ENCODE data around the gene CTIF. TPM values are rescaled to one million over a fixed set of nuclear protein-coding genes. Genes with fewer than 3 reads are reported as not detected.

Gene CTIF
- polyA plus RNA-seq, 2 donors: 11.8 to 22.7 TPM

GRCh38 chr18:48702346-48703027 is 163.7 kb downstream of the CTIF start:
- Histone ChIP-seq H3K36me3 (ENCODE audit: control insufficient read depth in 2 of 2, insufficient read depth in 2 of 2, low read length in 1 of 2) (peaks cover 0 to 3% of the 10 kb centered on the region in 2 donors), H3K27me3 (ENCODE audit: control insufficient read depth in 1 of 2, insufficient read depth in 2 of 2, low read length in 2 of 2) (no peaks in the 10 kb centered on the region), H3K9me3 (ENCODE audit: control insufficient read depth in 2 of 2, insufficient read depth in 1 of 2, low read depth in 1 of 2, low read length in 1 of 2) (no peaks in the 10 kb centered on the region), H3K4me3 (ENCODE audit: low read depth in 1 of 2, low read length in 2 of 2) (no peak overlapping the region), H3K27ac (ENCODE audit: low read depth in 2 of 2, low read length in 1 of 2) (no peak overlapping the region), H3K4me1 (ENCODE audit: control insufficient read depth in 2 of 2, insufficient read depth in 2 of 2, low read length in 1 of 2) (peaks cover 0 to 2% of the 10 kb centered on the region in 2 donors)
- 86 to 87% methylated on average over 9 of the region's 9 CpGs for WGBS, 2 donors

- Histone ChIP-seq H3K4me3 (ENCODE audit: low read depth in 1 of 2, low read length in 2 of 2) (no peak overlapping the region), H3K4me1 (ENCODE audit: control insufficient read depth in 2 of 2, insufficient read depth in 2 of 2, low read length in 1 of 2) (peaks cover 0 to 2% of the 10 kb centered on the region in 2 donors), H3K27ac (ENCODE audit: low read depth in 2 of 2, low read length in 1 of 2) (no peak overlapping the region), H3K27me3 (ENCODE audit: control insufficient read depth in 1 of 2, insufficient read depth in 2 of 2, low read length in 2 of 2) (no peaks in the 10 kb centered on the region), H3K9me3 (ENCODE audit: control insufficient read depth in 2 of 2, insufficient read depth in 1 of 2, low read depth in 1 of 2, low read length in 1 of 2) (no peaks in the 10 kb centered on the region), H3K36me3 (ENCODE audit: control insufficient read depth in 2 of 2, insufficient read depth in 2 of 2, low read length in 1 of 2) (peaks cover 0 to 3% of the 10 kb centered on the region in 2 donors)
- 84 to 100% methylated on average over 1 of the region's 1 CpG for WGBS, 2 donors
These were observed 164.2 kb downstream of the CTIF start for GRCh38 chr18:48703028-48703386.

- Histone ChIP-seq H3K27ac (ENCODE audit: low read depth in 2 of 2, low read length in 1 of 2) (no peak overlapping the region), H3K4me1 (ENCODE audit: control insufficient read depth in 2 of 2, insufficient read depth in 2 of 2, low read length in 1 of 2) (peaks cover 0 to 2% of the 10 kb centered on the region in 2 donors), H3K9me3 (ENCODE audit: control insufficient read depth in 2 of 2, insufficient read depth in 1 of 2, low read depth in 1 of 2, low read length in 1 of 2) (no peaks in the 10 kb centered on the region), H3K27me3 (ENCODE audit: control insufficient read depth in 1 of 2, insufficient read depth in 2 of 2, low read length in 2 of 2) (no peaks in the 10 kb centered on the region), H3K36me3 (ENCODE audit: control insufficient read depth in 2 of 2, insufficient read depth in 2 of 2, low read length in 1 of 2) (peaks cover 0 to 3% of the 10 kb centered on the region in 2 donors), H3K4me3 (ENCODE audit: low read depth in 1 of 2, low read length in 2 of 2) (no peak overlapping the region)
- 71 to 87% methylated on average over 4 of the region's 4 CpGs for WGBS, 2 donors
These were observed 164.6 kb downstream of the CTIF start for GRCh38 chr18:48703418-48703817.

GRCh38 chr18:48705043-48705442 is 166.2 kb downstream of the CTIF start:
- H3K27me3 ChIP-seq (ENCODE audit: control insufficient read depth in 1 of 2, insufficient read depth in 2 of 2, low read length in 2 of 2): no peaks in the 10 kb centered on the region
- no peak overlapping the region for H3K4me3 ChIP-seq (ENCODE audit: low read depth in 1 of 2, low read length in 2 of 2)
- 82 to 89% methylated on average over 7 of the region's 7 CpGs for WGBS, 2 donors
- peaks cover 0 to 3% of the 10 kb centered on the region in 2 donors for H3K36me3 ChIP-seq (ENCODE audit: control insufficient read depth in 2 of 2, insufficient read depth in 2 of 2, low read length in 1 of 2)
- no peaks in the 10 kb centered on the region for H3K9me3 ChIP-seq (ENCODE audit: control insufficient read depth in 2 of 2, insufficient read depth in 1 of 2, low read depth in 1 of 2, low read length in 1 of 2)
- peaks cover 0 to 2% of the 10 kb centered on the region in 2 donors for H3K4me1 ChIP-seq (ENCODE audit: control insufficient read depth in 2 of 2, insufficient read depth in 2 of 2, low read length in 1 of 2)
- H3K27ac ChIP-seq (ENCODE audit: low read depth in 2 of 2, low read length in 1 of 2): no peak overlapping the region

- 94 to 95% methylated on average over 11 of the region's 11 CpGs for WGBS, 2 donors
- H3K27ac ChIP-seq (ENCODE audit: low read depth in 2 of 2, low read length in 1 of 2): no peak overlapping the region
- no peaks in the 10 kb centered on the region for H3K27me3 ChIP-seq (ENCODE audit: control insufficient read depth in 1 of 2, insufficient read depth in 2 of 2, low read length in 2 of 2)
- no peak overlapping the region for H3K4me3 ChIP-seq (ENCODE audit: low read depth in 1 of 2, low read length in 2 of 2)
- H3K36me3 ChIP-seq (ENCODE audit: control insufficient read depth in 2 of 2, insufficient read depth in 2 of 2, low read length in 1 of 2): peaks cover 0 to 3% of the 10 kb centered on the region in 2 donors
- peaks cover 0 to 2% of the 10 kb centered on the region in 2 donors for H3K4me1 ChIP-seq (ENCODE audit: control insufficient read depth in 2 of 2, insufficient read depth in 2 of 2, low read length in 1 of 2)
- no peaks in the 10 kb centered on the region for H3K9me3 ChIP-seq (ENCODE audit: control insufficient read depth in 2 of 2, insufficient read depth in 1 of 2, low read depth in 1 of 2, low read length in 1 of 2)
These were observed 166.7 kb downstream of the CTIF start for GRCh38 chr18:48705531-48705930.

GRCh38 chr18:48706731-48707130 is 167.9 kb downstream of the CTIF start:
- Histone ChIP-seq H3K9me3 (ENCODE audit: control insufficient read depth in 2 of 2, insufficient read depth in 1 of 2, low read depth in 1 of 2, low read length in 1 of 2) (no peaks in the 10 kb centered on the region), H3K27me3 (ENCODE audit: control insufficient read depth in 1 of 2, insufficient read depth in 2 of 2, low read length in 2 of 2) (no peaks in the 10 kb centered on the region), H3K4me3 (ENCODE audit: low read depth in 1 of 2, low read length in 2 of 2) (no peak overlapping the region), H3K4me1 (ENCODE audit: control insufficient read depth in 2 of 2, insufficient read depth in 2 of 2, low read length in 1 of 2) (peaks cover 0 to 2% of the 10 kb centered on the region in 2 donors), H3K27ac (ENCODE audit: low read depth in 2 of 2, low read length in 1 of 2) (no peak overlapping the region), H3K36me3 (ENCODE audit: control insufficient read depth in 2 of 2, insufficient read depth in 2 of 2, low read length in 1 of 2) (peaks cover 0 to 3% of the 10 kb centered on the region in 2 donors)
- WGBS, 2 donors: 69 to 88% methylated on average over 5 of the region's 5 CpGs

- Histone ChIP-seq H3K36me3 (ENCODE audit: control insufficient read depth in 2 of 2, insufficient read depth in 2 of 2, low read length in 1 of 2) (peaks cover 0 to 3% of the 10 kb centered on the region in 2 donors), H3K4me1 (ENCODE audit: control insufficient read depth in 2 of 2, insufficient read depth in 2 of 2, low read length in 1 of 2) (no peaks in the 10 kb centered on the region), H3K9me3 (ENCODE audit: control insufficient read depth in 2 of 2, insufficient read depth in 1 of 2, low read depth in 1 of 2, low read length in 1 of 2) (no peaks in the 10 kb centered on the region), H3K27me3 (ENCODE audit: control insufficient read depth in 1 of 2, insufficient read depth in 2 of 2, low read length in 2 of 2) (no peaks in the 10 kb centered on the region), H3K4me3 (ENCODE audit: low read depth in 1 of 2, low read length in 2 of 2) (no peak overlapping the region), H3K27ac (ENCODE audit: low read depth in 2 of 2, low read length in 1 of 2) (no peak overlapping the region)
- WGBS, 2 donors: 92 to 94% methylated on average over 7 of the region's 7 CpGs
These were observed 168.9 kb downstream of the CTIF start for GRCh38 chr18:48707636-48708296.

- no peaks in the 10 kb centered on the region for H3K27me3 ChIP-seq (ENCODE audit: control insufficient read depth in 1 of 2, insufficient read depth in 2 of 2, low read length in 2 of 2)
- no peaks in the 10 kb centered on the region for H3K9me3 ChIP-seq (ENCODE audit: control insufficient read depth in 2 of 2, insufficient read depth in 1 of 2, low read depth in 1 of 2, low read length in 1 of 2)
- WGBS, 2 donors: 86% methylated on average over 3 of the region's 3 CpGs
- H3K27ac ChIP-seq (ENCODE audit: low read depth in 2 of 2, low read length in 1 of 2): no peak overlapping the region
- peaks cover 0 to 3% of the 10 kb centered on the region in 2 donors for H3K36me3 ChIP-seq (ENCODE audit: control insufficient read depth in 2 of 2, insufficient read depth in 2 of 2, low read length in 1 of 2)
- H3K4me1 ChIP-seq (ENCODE audit: control insufficient read depth in 2 of 2, insufficient read depth in 2 of 2, low read length in 1 of 2): no peaks in the 10 kb centered on the region
- no peak overlapping the region for H3K4me3 ChIP-seq (ENCODE audit: low read depth in 1 of 2, low read length in 2 of 2)
These were observed 170.0 kb downstream of the CTIF start for GRCh38 chr18:48708807-48709206.

GRCh38 chr18:48709371-48710062 is 170.7 kb downstream of the CTIF start:
- no peak overlapping the region for H3K4me3 ChIP-seq (ENCODE audit: low read depth in 1 of 2, low read length in 2 of 2)
- 80 to 81% methylated on average over 12 of the region's 12 CpGs for WGBS, 2 donors
- H3K27ac ChIP-seq (ENCODE audit: low read depth in 2 of 2, low read length in 1 of 2): no peak overlapping the region

More at GRCh38 chr18:48709371-48710062, 170.7 kb downstream of the CTIF start:
- no peaks in the 10 kb centered on the region for H3K4me1 ChIP-seq (ENCODE audit: control insufficient read depth in 2 of 2, insufficient read depth in 2 of 2, low read length in 1 of 2)
- H3K9me3 ChIP-seq (ENCODE audit: control insufficient read depth in 2 of 2, insufficient read depth in 1 of 2, low read depth in 1 of 2, low read length in 1 of 2): no peaks in the 10 kb centered on the region
- H3K36me3 ChIP-seq (ENCODE audit: control insufficient read depth in 2 of 2, insufficient read depth in 2 of 2, low read length in 1 of 2): peaks cover 0 to 3% of the 10 kb centered on the region in 2 donors
- H3K27me3 ChIP-seq (ENCODE audit: control insufficient read depth in 1 of 2, insufficient read depth in 2 of 2, low read length in 2 of 2): no peaks in the 10 kb centered on the region
